ENCODE data around the gene KCND2.

DNA sequence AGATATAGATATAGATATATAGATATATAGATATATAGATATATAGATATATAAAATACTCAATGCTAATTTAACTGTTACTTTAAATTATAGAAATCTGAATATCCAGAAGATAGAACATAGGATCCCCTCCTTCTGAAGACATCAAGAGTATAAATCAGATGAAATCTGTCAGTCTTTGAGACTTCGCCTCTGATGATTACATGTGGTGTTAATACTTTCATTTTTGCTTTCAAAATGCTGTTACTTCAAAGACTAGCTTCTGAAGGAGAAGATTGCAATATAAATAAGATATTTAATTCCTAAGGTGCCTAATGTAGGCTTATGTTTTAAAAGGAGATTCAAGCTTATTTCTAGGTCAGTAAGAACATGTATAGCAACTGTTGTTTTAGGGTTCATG, 404.6 kb downstream of the KCND2 start:
- TF ChIP-seq CTCF (IDR thresholded peaks at IDR 0.05; ENCODE audit: low read depth, low read length) (no peak), POLR2A (IDR thresholded peaks at IDR 0.05; ENCODE audit: extremely low read depth, insufficient read length) (no peak), MAX (IDR thresholded peaks at IDR 0.05; ENCODE audit: low read depth, low read length) (no peak), MYC (IDR thresholded peaks at IDR 0.05; ENCODE audit: low read depth, low read length) (no peak)

Measured in NB4 (cell line).